ENCODE results near the gene TNIP2. TPM values are rescaled to one million over a fixed set of nuclear protein-coding genes. Genes with fewer than 3 reads are reported as not detected.
A peak's percentile ranks its signal among the peaks of the same experiment; 100 is the strongest.

TNIP2 gene
- total RNA-seq, 4 donors from 2014 or later, result 135 to 255 (median 145) TPM

GRCh38 chr4:2697995-2698414 is 58.1 kb downstream of the TNIP2 start:
- Histone ChIP-seq H3K27ac (peak overlapping the region in 1 of 4 donors; percentile 76), H3K36me3 (peaks cover 0 to 97% (median 0%) of the 10 kb centered on the region in 3 donors)

GRCh38 chr4:2696423-2696822 is 59.7 kb downstream of the TNIP2 start:
- TF ChIP-seq POLR2A (IDR thresholded peaks at IDR 0.05) (no peak), CTCF (IDR thresholded peaks at IDR 0.05) (peak in 1 of 6 experiments; percentile 5)
- Histone ChIP-seq H3K9me3 (no peaks in the 10 kb centered on the region), H3K36me3 (peaks cover 0 to 95% (median 0%) of the 10 kb centered on the region in 3 donors)

More at GRCh38 chr4:2697995-2698414, 58.1 kb downstream of the TNIP2 start:
- H3K4me1 ChIP-seq, result peaks cover 0 to 6% (median 0%) of the 10 kb centered on the region in 4 donors
- TF ChIP-seq CTCF (IDR thresholded peaks at IDR 0.05) (no peak), POLR2A (IDR thresholded peaks at IDR 0.05) (no peak)
- H3K9me3 ChIP-seq, result no peaks in the 10 kb centered on the region
- H3K4me3 ChIP-seq, result no peak overlapping the region
- H3K27me3 ChIP-seq, result no peaks in the 10 kb centered on the region
- DNase-seq, result peak in 1 of 3 donors; percentile 45

GRCh38 chr4:2695346-2696060 is 60.6 kb downstream of the TNIP2 start:
- no peaks in the 10 kb centered on the region for H3K27me3 ChIP-seq
- H3K27ac ChIP-seq, result peak overlapping the region in 1 of 4 donors; percentile 47
- DNase-seq, result no peak
- peaks cover 0 to 6% (median 0%) of the 10 kb centered on the region in 4 donors for H3K4me1 ChIP-seq
- H3K4me3 ChIP-seq, result no peak overlapping the region
- no peaks in the 10 kb centered on the region for H3K9me3 ChIP-seq
- TF ChIP-seq POLR2A (IDR thresholded peaks at IDR 0.05), result no peak
- no peak for TF ChIP-seq CTCF (IDR thresholded peaks at IDR 0.05)
- H3K36me3 ChIP-seq, result peaks cover 0 to 96% (median 0%) of the 10 kb centered on the region in 3 donors

More at GRCh38 chr4:2696423-2696822, 59.7 kb downstream of the TNIP2 start:
- Histone ChIP-seq H3K27me3 (no peaks in the 10 kb centered on the region), H3K4me3 (no peak overlapping the region), H3K4me1 (peaks cover 0 to 6% (median 0%) of the 10 kb centered on the region in 4 donors), H3K27ac (peak overlapping the region in 1 of 4 donors; percentile 76)
- peak in 2 of 3 donors; percentile 89 to 92 for DNase-seq

GRCh38 chr4:2694691-2695090 is 61.4 kb downstream of the TNIP2 start:
- no peak for TF ChIP-seq POLR2A (IDR thresholded peaks at IDR 0.05)
- TF ChIP-seq CTCF (IDR thresholded peaks at IDR 0.05), result no peak
- no peaks in the 10 kb centered on the region for H3K9me3 ChIP-seq
- H3K36me3 ChIP-seq, result peaks cover 0 to 96% (median 0%) of the 10 kb centered on the region in 3 donors
- H3K4me3 ChIP-seq, result no peak overlapping the region
- no peaks in the 10 kb centered on the region for H3K27me3 ChIP-seq
- DNase-seq, result no peak
- H3K27ac ChIP-seq, result no peak overlapping the region
- H3K4me1 ChIP-seq, result peaks cover 0 to 6% (median 0%) of the 10 kb centered on the region in 4 donors

- no peaks in the 10 kb centered on the region for H3K9me3 ChIP-seq
- H3K4me3 ChIP-seq, result no peak overlapping the region
- TF ChIP-seq POLR2A (IDR thresholded peaks at IDR 0.05) (no peak), CTCF (IDR thresholded peaks at IDR 0.05) (no peak)
- peaks cover 0 to 87% (median 0%) of the 10 kb centered on the region in 3 donors for H3K36me3 ChIP-seq
- peaks cover 0 to under 1% (median 0%) of the 10 kb centered on the region in 4 donors for H3K4me1 ChIP-seq
- no peaks in the 10 kb centered on the region for H3K27me3 ChIP-seq
- no peak for DNase-seq
- peak overlapping the region in 1 of 4 donors; percentile 5 for H3K27ac ChIP-seq
Measured at GRCh38 chr4:2691952-2692435, 64.1 kb downstream of the TNIP2 start.

Other genes with a start within 250 kb of the TNIP2 start
- gene FAM193A, start 219.7 kb downstream of the TNIP2 start, total RNA-seq, result 10 to 100 TPM; 38.2 to 77.6 (median 51.2) TPM
- 100 to 1,000 TPM in 2 of 4 donors, 10 to 100 TPM in 2; 54.8 to 208 (median 102) TPM for gene SH3BP2, start 36.7 kb upstream of the TNIP2 start, total RNA-seq
- 100 to 1,000 TPM; 290 to 470 (median 372) TPM for gene ADD1, start 87.5 kb upstream of the TNIP2 start, total RNA-seq
- 10 to 100 TPM; 13.0 to 76.7 (median 18.6) TPM for gene NOP14, start 207.1 kb upstream of the TNIP2 start, total RNA-seq
- 10 to 100 TPM in 1 of 4 donors, 1 to 10 TPM in 2, under 1 TPM in 1; 0.95 to 17.3 (median 1.5) TPM for gene GRK4, start 207.2 kb upstream of the TNIP2 start, total RNA-seq

Measured in Peyer's patch (tissue), 4 donors.